ENCODE results near the gene STX8. TPM values are rescaled to one million over a fixed set of nuclear protein-coding genes. Genes with fewer than 3 reads are reported as not detected.
"Not testable (repeated sequence)": the region's sequence is repeated elsewhere in the genome, so short reads cannot be mapped to it uniquely, and the experiment has no call there.

Gene STX8
- polyA plus RNA-seq, 1 experiment = 44.7 TPM

GRCh38 chr17:9577373-9577709 is 1.7 kb upstream of the STX8 start:
- TF ChIP-seq, protein P1, sequence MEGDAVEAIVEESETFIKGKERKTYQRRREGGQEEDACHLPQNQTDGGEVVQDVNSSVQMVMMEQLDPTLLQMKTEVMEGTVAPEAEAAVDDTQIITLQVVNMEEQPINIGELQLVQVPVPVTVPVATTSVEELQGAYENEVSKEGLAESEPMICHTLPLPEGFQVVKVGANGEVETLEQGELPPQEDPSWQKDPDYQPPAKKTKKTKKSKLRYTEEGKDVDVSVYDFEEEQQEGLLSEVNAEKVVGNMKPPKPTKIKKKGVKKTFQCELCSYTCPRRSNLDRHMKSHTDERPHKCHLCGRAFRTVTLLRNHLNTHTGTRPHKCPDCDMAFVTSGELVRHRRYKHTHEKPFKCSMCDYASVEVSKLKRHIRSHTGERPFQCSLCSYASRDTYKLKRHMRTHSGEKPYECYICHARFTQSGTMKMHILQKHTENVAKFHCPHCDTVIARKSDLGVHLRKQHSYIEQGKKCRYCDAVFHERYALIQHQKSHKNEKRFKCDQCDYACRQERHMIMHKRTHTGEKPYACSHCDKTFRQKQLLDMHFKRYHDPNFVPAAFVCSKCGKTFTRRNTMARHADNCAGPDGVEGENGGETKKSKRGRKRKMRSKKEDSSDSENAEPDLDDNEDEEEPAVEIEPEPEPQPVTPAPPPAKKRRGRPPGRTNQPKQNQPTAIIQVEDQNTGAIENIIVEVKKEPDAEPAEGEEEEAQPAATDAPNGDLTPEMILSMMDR (IDR thresholded peaks at IDR 0.05; ENCODE audit: insufficient read depth, low read depth, low read length) = no peak
- no peaks in the 10 kb centered on the region for H3K36me3 ChIP-seq (ENCODE audit: control insufficient read depth, insufficient read depth, low read length)
- no peaks in the 10 kb centered on the region for H3K27me3 ChIP-seq (ENCODE audit: control insufficient read depth, insufficient read depth, low read length)
- H3K4me3 ChIP-seq (ENCODE audit: low read depth, low read length) = no peak overlapping the region
- ChIA-PET CTCF (interaction anchor here (0.7 to 4.3 kb wide), 20 partner anchors 9 to 1042 kb away, joined by 3 to 32 read pairs (median 3); no protein-coding TSS in a partner anchor), POLR2A (no interaction called here)
- no peak for DNase-seq (ENCODE audit: low read depth)

DNA sequence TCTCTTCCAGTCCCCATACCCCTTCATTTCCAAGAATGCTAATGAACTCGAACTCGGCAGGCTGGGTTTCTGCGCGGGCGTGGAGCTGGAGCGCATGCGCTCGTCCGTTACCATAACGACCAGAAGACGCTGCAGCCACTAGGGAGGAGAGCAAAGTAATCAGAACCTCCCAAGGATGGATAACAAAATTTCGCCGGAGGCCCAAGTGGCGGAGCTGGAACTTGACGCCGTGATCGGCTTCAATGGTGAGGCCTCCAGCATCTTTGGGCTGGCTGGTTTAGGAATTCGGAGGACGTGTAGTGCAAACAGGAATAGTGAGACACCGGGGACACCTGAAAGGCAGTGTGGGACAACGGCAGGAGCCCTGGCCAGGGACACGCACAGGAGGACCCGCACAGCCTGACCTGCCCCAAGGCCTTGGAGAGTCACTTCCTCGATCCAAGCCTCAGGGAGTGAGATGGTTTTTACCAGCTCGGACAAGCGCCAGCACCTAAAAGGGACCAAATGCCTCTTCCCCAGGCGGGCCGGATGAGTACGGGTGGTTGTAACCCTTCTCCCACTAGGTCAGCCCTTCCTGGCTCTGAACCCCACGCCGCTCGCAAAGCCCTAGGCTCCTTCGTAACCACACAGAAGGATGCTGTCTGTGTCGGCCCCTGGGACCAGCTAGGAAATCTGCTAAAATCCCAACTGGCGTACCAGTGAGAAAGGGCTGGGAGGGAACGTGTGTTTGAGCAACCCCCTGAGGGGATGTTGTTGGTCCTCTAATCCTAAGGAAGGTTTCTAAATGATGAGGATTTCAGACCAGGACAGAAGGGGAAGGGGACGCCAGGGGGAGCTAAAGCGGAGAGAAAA is 1.1 kb upstream of the STX8 start, which contains the start of gene CFAP52:
Gene CFAP52, plus strand, starts transcription at position 122 of the 852 bp plus-strand sequence. Its CDS starts 54 bp downstream, at position 176.
- no peaks in the 10 kb centered on the region for H3K27me3 ChIP-seq (ENCODE audit: control insufficient read depth, insufficient read depth, low read length)
- TF ChIP-seq, protein P1 (IDR thresholded peaks at IDR 0.05; ENCODE audit: insufficient read depth, low read depth, low read length) = peak; percentile 82
- ChIA-PET POLR2A (no interaction called here), CTCF (interaction anchor here (0.6 to 4.3 kb wide), 24 partner anchors 10 to 1043 kb away, joined by 3 to 32 read pairs (median 3); no protein-coding TSS in a partner anchor)
- no peaks in the 10 kb centered on the region for H3K36me3 ChIP-seq (ENCODE audit: control insufficient read depth, insufficient read depth, low read length)
- DNase-seq (ENCODE audit: low read depth) = no peak
- H3K4me3 ChIP-seq (ENCODE audit: low read depth, low read length) = peak within 1 kb of the TSS; percentile 95

- CTCF ChIA-PET = no interaction called here
- Histone ChIP-seq H3K36me3 (ENCODE audit: control insufficient read depth, insufficient read depth, low read length) (no peaks in the 10 kb centered on the region; the same call in none of the 2 replicates), H3K27me3 (ENCODE audit: control insufficient read depth, insufficient read depth, low read length) (no peaks in the 10 kb centered on the region), H3K4me3 (ENCODE audit: low read depth, low read length) (no peak overlapping the region)
- TF ChIP-seq, protein P1 (IDR thresholded peaks at IDR 0.05; ENCODE audit: insufficient read depth, low read depth, low read length) = no peak
- POLR2A ChIA-PET = no interaction called here
- DNase-seq (ENCODE audit: low read depth) = no peak
Measured at GRCh38 chr17:9571201-9571600, 4.4 kb downstream of the STX8 start.

- H3K27me3 ChIP-seq (ENCODE audit: control insufficient read depth, insufficient read depth, low read length) = no peaks in the 10 kb centered on the region
- ChIA-PET POLR2A (no interaction called here), CTCF (no interaction called here)
- H3K36me3 ChIP-seq (ENCODE audit: control insufficient read depth, insufficient read depth, low read length) = no peaks in the 10 kb centered on the region; the same call in none of the 2 replicates
- TF ChIP-seq, protein P1 (IDR thresholded peaks at IDR 0.05; ENCODE audit: insufficient read depth, low read depth, low read length) = no peak
- DNase-seq (ENCODE audit: low read depth) = no peak
- H3K4me3 ChIP-seq (ENCODE audit: low read depth, low read length) = no peak overlapping the region
Measured at GRCh38 chr17:9568957-9569588, 6.5 kb downstream of the STX8 start.

GRCh38 chr17:9568004-9568403 is 7.6 kb downstream of the STX8 start:
- H3K27me3 ChIP-seq (ENCODE audit: control insufficient read depth, insufficient read depth, low read length) = no peaks in the 10 kb centered on the region
- H3K4me3 ChIP-seq (ENCODE audit: low read depth, low read length) = no peak overlapping the region
- ChIA-PET POLR2A (no interaction called here), CTCF (no interaction called here)
- DNase-seq (ENCODE audit: low read depth) = no peak
- TF ChIP-seq, protein P1 (IDR thresholded peaks at IDR 0.05; ENCODE audit: insufficient read depth, low read depth, low read length) = no peak
- H3K36me3 ChIP-seq (ENCODE audit: control insufficient read depth, insufficient read depth, low read length) = no peaks in the 10 kb centered on the region; the same call in none of the 2 replicates

GRCh38 chr17:9566739-9567138 is 8.9 kb downstream of the STX8 start:
- POLR2A ChIA-PET; H3K4me3 ChIP-seq (ENCODE audit: low read depth, low read length); DNase-seq (ENCODE audit: low read depth); H3K36me3 ChIP-seq (ENCODE audit: control insufficient read depth, insufficient read depth, low read length); H3K27me3 ChIP-seq (ENCODE audit: control insufficient read depth, insufficient read depth, low read length): not testable (repeated sequence)
- CTCF ChIA-PET = interaction anchor here (0.7 to 1.0 kb wide), 2 partner anchors 16 to 588 kb away, joined by 3 read pairs; no protein-coding TSS in a partner anchor
